Aorta (tissue), 5 donors: Measurements from ENCODE around the gene PPP2R3A. TPM values are rescaled to one million over a fixed set of nuclear protein-coding genes. Genes with fewer than 3 reads are reported as not detected.
A peak's percentile ranks its signal among the peaks of the same experiment; 100 is the strongest.

ENCODE experiments used
- ATAC-seq: fragments of 200-7000 bp; cut with Tn5 transposase; one replicate; pipeline ENCODE4 v1.9.1; 2022; ENCODE audit warnings: moderate library complexity; ENCODE audit not compliant: low FRiP score
- DNase-seq, 2 donors: peaks; one replicate each; pipeline ENCODE4 v3.0.0-alpha.2; 2020
- H3K27ac ChIP-seq, 2 donors: one replicate each; pipeline ENCODE4 v1.5.1; 2013; ENCODE audit warnings: low read length in 2 of 2, mild to moderate bottlenecking in 2 of 2, moderate library complexity in 2 of 2, control low read depth in 1 of 2, inconsistent platforms in 1 of 2, low read depth in 1 of 2
- H3K27me3 ChIP-seq, 2 donors: one replicate each; pipeline ENCODE4 v1.6.1; 2013; ENCODE audit warnings: control low read depth in 1 of 2, low read length in 1 of 2, mild to moderate bottlenecking in 1 of 2, moderate library complexity in 1 of 2; ENCODE audit not compliant: insufficient read depth in 2 of 2, control insufficient read depth in 1 of 2
- H3K36me3 ChIP-seq, 2 donors: one replicate each; pipeline ENCODE4 v1.6.1; 2013; ENCODE audit warnings: control low read depth in 1 of 2, low read length in 1 of 2, mild to moderate bottlenecking in 1 of 2; ENCODE audit not compliant: insufficient read depth in 2 of 2, control insufficient read depth in 1 of 2
- H3K4me1 ChIP-seq, 2 donors: one replicate each; pipeline ENCODE4 v1.6.1; 2013; ENCODE audit warnings: low read length in 2 of 2, control low read depth in 1 of 2, mild to moderate bottlenecking in 1 of 2, moderate library complexity in 1 of 2; ENCODE audit not compliant: insufficient read depth in 2 of 2, control insufficient read depth in 1 of 2
- H3K4me3 ChIP-seq, 2 donors: one replicate each; pipeline ENCODE4 v1.5.1; 2013; ENCODE audit warnings: low read length in 2 of 2, control low read depth in 1 of 2, mild to moderate bottlenecking in 1 of 2
- H3K9me3 ChIP-seq: one replicate; pipeline ENCODE4 v1.6.1; 2013; ENCODE audit warnings: mild to moderate bottlenecking, low read length; ENCODE audit not compliant: control insufficient read depth
- WGBS, 2 donors: extraction: QIAGEN DNeasy Blood & Tissue Kit; methylation state at CpG; one replicate each; pipeline ENCODE4 v1.1.7; 2013; 5-methylcytosine and 5-hydroxymethylcytosine counted together
- intact Hi-C, 2 donors: fragments of 100-400 bp; cut with DNase I; formaldehyde crosslinking; loops; one replicate each; pipeline versions ENCODE4 v1.14.2 to v1.15.0; 2022
- polyA plus RNA-seq, 2 donors: library from polyadenylated mRNA; stranded (reverse); fragments of 200-250 nt; gene quantifications; one replicate each; pipeline ENCODE4 v1.2.3, GENCODE V29; 2013
- total RNA-seq, 2 donors: library from RNA; stranded (reverse); fragmentation: NEBNext Ultra II Directional; extraction: Animal tissue kit (Norgen Biotek cat#: 25700); gene quantifications; one replicate each; pipeline ENCODE4 v1.2.1, GENCODE V29; 2021
- donor health status: healthy with polysubstance abuse.
- donor health status: Bipolar disorder and iron deficiency.
- donor health status: DM: no; HTN: no; CAD: no.
- donor health status: DM: no; HTN: no; CAD: no.
- donor health status: DM: yes; HTN: yes; CAD: no.

Gene PPP2R3A
- total and polyA plus RNA-seq, 4 donors: 2.6 to 19.6 (median 9.5) TPM

DNA sequence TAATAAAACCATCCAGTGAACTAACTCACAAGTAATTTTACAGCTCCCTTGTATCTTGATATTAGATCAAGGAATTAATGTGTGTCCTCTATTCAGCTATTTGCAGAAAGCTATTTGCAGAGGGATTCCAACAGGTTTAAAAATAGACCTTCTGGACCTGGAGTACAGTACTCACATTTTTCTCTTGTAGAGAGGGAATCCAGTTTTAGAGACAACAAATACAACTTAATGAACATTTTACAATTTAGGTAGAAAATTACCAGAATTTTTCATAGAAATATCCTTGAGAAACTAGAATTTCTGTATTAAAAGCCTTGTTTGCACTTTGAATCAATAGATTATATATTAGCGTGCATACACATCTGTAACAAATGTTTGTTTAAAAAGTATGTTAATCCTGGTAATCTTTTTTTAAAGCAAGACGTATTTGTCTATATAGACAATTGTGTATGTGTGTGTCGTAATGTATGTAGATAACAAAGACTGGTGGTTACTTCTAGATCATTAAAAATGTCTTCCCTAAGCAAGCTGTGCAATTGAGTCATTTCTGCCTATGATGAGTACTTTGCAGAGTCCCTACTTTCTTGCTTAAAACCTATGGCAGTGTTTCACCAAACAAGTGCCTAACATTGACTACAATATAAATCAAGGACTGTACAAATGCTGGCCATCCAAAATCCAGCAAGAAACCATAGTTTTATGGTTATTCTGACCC lies 57.9 kb downstream of the PPP2R3A start:
- 79 to 81% methylated on average over 3 of the region's 3 CpGs for WGBS, 2 donors
- DNase-seq: no peak
- intact Hi-C loops: no loop called here

DNA sequence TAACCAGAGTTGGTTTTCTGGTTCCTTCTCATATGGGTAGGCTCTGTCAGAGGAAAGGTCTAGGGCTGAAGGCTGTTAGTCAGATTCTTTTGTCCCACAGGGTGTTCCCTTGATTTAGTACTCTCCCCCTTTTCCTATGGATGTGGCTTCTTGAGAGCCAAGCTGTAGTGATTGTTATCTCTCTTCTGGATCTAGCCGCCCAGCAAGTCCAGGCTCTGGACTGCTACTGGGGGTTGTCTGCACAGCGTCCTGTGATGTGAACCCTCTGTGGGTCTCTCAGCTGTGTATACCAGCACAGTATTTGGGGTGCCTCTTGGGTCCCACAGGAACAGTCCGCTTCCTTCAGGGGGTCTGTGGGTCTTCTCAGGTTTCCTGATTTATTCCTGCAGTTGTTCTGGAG lies 70.8 kb downstream of the PPP2R3A start:
- 80 to 86% methylated on average over 3 of the region's 3 CpGs for WGBS, 2 donors
- Histone ChIP-seq H3K27me3 (no peaks in the 10 kb centered on the region), H3K9me3 (no peaks in the 10 kb centered on the region), H3K4me1 (no peaks in the 10 kb centered on the region), H3K4me3 (no peak overlapping the region), H3K27ac (no peak overlapping the region), H3K36me3 (no peaks in the 10 kb centered on the region)
- DNase-seq: no peak
- intact Hi-C loops: no loop called here
- ATAC-seq: no peak

More for the DNA sequence above, 57.9 kb downstream of the PPP2R3A start:
- H3K36me3 ChIP-seq: peaks cover 3% of the 10 kb centered on the region in 2 donors
- no peak for ATAC-seq
- H3K4me1 ChIP-seq: peaks cover 2 to 5% of the 10 kb centered on the region in 2 donors
- H3K27me3 ChIP-seq: no peaks in the 10 kb centered on the region
- H3K27ac ChIP-seq: no peak overlapping the region
- no peaks in the 10 kb centered on the region for H3K9me3 ChIP-seq
- no peak overlapping the region for H3K4me3 ChIP-seq

DNA sequence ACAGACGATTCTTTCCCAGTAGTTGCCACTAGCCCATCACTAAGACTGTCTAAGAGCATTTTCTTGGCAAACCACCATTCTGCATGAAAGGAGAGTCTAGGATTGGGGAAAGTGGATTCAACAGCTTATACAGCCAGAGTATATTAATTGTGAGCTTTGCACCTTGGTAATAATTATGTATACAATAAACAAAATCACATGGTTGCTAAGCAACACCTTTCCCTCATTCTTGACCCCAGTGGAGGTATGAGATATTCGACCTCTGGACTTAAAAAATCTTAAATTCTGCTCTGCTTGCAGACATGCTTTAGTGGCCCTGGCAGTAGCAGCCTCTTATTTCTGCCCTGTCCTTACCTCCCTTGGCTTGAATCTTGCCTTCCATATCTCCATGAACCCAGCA lies 73.1 kb downstream of the PPP2R3A start:
- 82 to 83% methylated on average over 2 of the region's 2 CpGs for WGBS, 2 donors
- Histone ChIP-seq H3K27ac (no peak overlapping the region), H3K4me1 (no peaks in the 10 kb centered on the region), H3K27me3 (no peaks in the 10 kb centered on the region), H3K9me3 (no peaks in the 10 kb centered on the region), H3K36me3 (no peaks in the 10 kb centered on the region), H3K4me3 (no peak overlapping the region)
- no peak for ATAC-seq
- DNase-seq: no peak
- intact Hi-C loops: no loop called here

DNA sequence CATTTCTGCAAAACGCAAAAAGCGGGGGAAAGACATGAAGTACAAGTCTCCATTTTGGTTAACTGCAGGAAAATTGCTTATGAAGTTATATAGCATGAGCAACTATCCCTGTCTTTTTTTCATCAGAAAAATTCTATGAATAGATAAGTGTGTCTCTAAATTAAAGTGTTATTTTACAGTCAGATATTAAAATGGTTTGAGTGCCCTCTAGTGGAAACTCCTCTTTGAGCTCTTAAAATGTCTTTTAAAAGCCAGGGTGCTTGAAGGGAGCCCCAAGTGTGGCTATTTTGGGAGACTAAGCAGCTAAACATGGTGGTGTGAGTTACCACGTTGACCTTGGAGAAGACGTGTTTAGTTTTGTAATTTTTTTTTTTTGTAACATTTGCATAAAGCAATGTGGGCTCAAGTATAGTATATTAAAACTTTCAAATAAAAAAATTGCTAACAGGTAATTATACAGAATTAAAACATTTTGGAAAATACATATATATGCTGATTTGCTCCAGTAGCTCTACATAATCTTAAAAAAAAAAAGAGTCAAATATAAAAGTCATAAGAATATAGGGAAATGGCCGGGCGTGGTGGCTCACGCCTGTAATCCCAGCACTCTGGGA lies 77.2 kb downstream of the PPP2R3A start:
- WGBS, 2 donors: 67 to 68% methylated on average over 7 of the region's 7 CpGs
- Histone ChIP-seq H3K9me3 (no peaks in the 10 kb centered on the region), H3K4me3 (no peak overlapping the region), H3K27me3 (no peaks in the 10 kb centered on the region), H3K4me1 (no peaks in the 10 kb centered on the region), H3K36me3 (no peaks in the 10 kb centered on the region), H3K27ac (no peak overlapping the region)
- ATAC-seq (no peak), DNase-seq (no peak)
- intact Hi-C loops: loop anchor here (2.0 to 10.0 kb wide), 3 partner anchors 75 to 1248 kb away; partner anchors contain the start of genes EPHB1 (in 1 of the 2) and PPP2R3A (in 1 of the 2)

DNA sequence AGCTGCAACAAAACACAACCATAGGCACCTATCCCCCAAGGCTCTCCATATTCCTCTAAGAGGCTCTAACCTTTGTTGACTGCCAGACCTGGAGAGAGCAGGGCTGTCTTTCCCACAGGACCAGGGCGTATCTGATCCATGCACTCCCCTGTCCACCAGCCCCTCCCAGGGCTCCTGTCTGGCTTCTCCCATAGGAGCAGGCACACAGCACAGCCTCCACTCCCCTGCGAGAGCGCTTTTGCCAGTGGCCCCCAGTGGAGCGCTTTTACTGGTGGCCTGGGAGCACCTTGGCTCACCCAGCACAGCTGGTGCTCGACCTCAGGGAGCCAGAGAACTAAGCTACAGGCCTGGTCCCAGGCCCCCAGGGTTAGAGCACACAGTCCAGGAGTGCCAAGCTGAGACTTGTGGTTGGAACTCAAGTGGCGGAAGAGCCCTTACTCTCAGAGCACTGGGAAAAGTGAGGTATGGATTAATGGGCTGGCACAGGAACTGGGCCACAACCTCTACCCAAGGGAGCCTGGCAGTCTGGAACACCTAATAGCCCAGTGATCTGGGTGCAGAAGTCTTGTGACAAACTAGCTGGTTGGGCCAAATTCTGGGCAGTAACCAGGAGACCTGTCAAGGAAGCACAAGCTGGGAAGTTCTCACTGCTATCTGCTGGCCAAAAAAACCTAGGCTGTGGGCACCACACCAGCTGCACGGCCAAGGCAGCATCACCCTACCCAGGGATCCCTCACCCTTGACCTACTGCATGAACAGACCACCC lies 79.6 kb downstream of the PPP2R3A start:
- DNase-seq: no peak
- no peak overlapping the region for H3K4me3 ChIP-seq
- intact Hi-C loops: loop anchor here (5.0 to 10.0 kb wide), 2 partner anchors 78 to 1250 kb away; partner anchors contain the start of genes EPHB1 (in 1 of the 2) and PPP2R3A (in 1 of the 2)
- no peaks in the 10 kb centered on the region for H3K4me1 ChIP-seq
- no peaks in the 10 kb centered on the region for H3K9me3 ChIP-seq
- H3K27me3 ChIP-seq: no peaks in the 10 kb centered on the region
- no peak overlapping the region for H3K27ac ChIP-seq
- peaks cover 0 to 6% of the 10 kb centered on the region in 2 donors for H3K36me3 ChIP-seq
- WGBS, 2 donors: 90 to 96% methylated on average over 7 of the region's 7 CpGs
- peak; percentile 39 for ATAC-seq

DNA sequence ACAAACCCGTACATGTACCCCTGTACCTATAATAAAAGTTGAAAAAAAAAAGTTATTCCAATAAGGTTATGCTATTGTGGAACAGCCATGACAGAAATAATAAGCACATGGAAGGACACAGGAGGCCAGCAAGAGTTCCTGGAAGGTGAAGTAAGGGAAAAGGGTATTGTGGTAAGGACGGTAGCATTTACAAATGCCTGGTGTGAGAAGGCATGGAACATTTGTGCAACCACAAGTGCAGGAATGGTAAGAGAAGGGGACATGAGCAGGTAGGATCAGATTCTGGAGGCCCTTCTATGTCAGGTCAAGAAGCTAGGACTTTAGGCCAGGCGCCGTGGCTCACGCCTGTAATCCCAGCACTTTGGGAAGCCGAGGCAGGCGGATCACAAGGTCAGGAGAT lies 82.5 kb downstream of the PPP2R3A start:
- H3K4me1 ChIP-seq: no peaks in the 10 kb centered on the region
- H3K27ac ChIP-seq: no peak overlapping the region
- H3K27me3 ChIP-seq: no peaks in the 10 kb centered on the region
- ATAC-seq: no peak
- DNase-seq: no peak
- no peak overlapping the region for H3K4me3 ChIP-seq
- 97% methylated on average over 7 of the region's 7 CpGs for WGBS, 2 donors
- intact Hi-C loops: loop anchor here in 1 of 2 donors (10.0 kb wide), 1 partner anchor 1253 kb away; the partner anchor contains the start of gene EPHB1
- no peaks in the 10 kb centered on the region for H3K9me3 ChIP-seq
- peaks cover 4 to 6% of the 10 kb centered on the region in 2 donors for H3K36me3 ChIP-seq

DNA sequence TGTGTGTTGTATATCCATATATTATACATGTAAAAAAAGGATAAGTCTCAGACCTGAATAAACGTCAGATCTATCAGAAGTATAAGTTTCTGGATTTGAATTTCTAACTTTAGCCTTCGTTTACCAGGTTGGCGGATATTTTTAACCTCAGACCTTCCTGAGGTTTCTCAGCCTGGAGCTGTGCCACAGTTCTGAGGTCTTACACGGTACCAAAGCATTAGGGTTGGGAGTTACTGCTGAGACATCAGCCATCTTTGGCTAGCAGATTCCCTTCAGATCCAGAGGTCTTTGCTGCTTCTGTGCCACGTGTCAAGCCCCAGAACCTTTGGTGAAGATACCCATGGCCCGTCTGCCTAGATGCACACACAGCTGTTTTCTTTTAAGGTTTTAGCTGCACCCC lies 84.7 kb downstream of the PPP2R3A start:
- no peak overlapping the region for H3K27ac ChIP-seq
- H3K4me1 ChIP-seq: no peaks in the 10 kb centered on the region
- WGBS, 2 donors: 60 to 61% methylated on average over 6 of the region's 6 CpGs
- no peak for ATAC-seq
- H3K36me3 ChIP-seq: peaks cover 4 to 6% of the 10 kb centered on the region in 2 donors
- no peak for DNase-seq
- no peaks in the 10 kb centered on the region for H3K27me3 ChIP-seq
- H3K9me3 ChIP-seq: no peaks in the 10 kb centered on the region
- H3K4me3 ChIP-seq: no peak overlapping the region
- intact Hi-C loops: no loop called here

DNA sequence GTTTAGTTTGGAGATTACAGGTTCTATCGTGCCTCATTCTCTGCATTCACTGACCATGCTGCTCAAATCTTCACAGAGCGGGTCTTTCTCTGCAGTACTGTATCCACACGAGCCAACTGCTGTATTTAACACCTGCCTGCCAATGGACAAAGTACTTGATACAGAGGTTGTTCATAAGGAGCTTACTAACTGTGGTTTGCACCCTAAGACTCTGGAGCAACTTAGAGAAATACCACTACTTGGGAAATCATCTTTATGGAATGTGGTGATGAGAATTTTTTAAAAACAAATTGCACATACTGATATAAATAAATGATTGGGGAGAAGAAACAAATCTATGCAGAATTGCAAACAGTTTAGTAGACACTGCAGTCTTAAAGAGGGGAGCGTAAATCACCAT lies 90.0 kb downstream of the PPP2R3A start:
- H3K36me3 ChIP-seq: peaks cover 0 to 4% of the 10 kb centered on the region in 2 donors
- intact Hi-C loops: no loop called here
- DNase-seq (no peak), ATAC-seq (no peak)
- no peaks in the 10 kb centered on the region for H3K27me3 ChIP-seq
- 77 to 92% methylated on average over 4 of the region's 4 CpGs for WGBS, 2 donors
- H3K4me3 ChIP-seq: no peak overlapping the region
- H3K9me3 ChIP-seq: no peaks in the 10 kb centered on the region
- H3K4me1 ChIP-seq: no peaks in the 10 kb centered on the region
- H3K27ac ChIP-seq: no peak overlapping the region
